Measurements from ENCODE around the gene PRKAG2.
"Not testable (repeated sequence)": the region's sequence is repeated elsewhere in the genome, so short reads cannot be mapped to it uniquely, and the experiment has no call there.

Gene PRKAG2

GRCh38 chr7:151796871-151797537 lies 79.9 kb downstream of the PRKAG2 start:
- no peak for DNase-seq

GRCh38 chr7:151796091-151796870 lies 80.6 kb downstream of the PRKAG2 start:
- DNase-seq, result no peak

DNA sequence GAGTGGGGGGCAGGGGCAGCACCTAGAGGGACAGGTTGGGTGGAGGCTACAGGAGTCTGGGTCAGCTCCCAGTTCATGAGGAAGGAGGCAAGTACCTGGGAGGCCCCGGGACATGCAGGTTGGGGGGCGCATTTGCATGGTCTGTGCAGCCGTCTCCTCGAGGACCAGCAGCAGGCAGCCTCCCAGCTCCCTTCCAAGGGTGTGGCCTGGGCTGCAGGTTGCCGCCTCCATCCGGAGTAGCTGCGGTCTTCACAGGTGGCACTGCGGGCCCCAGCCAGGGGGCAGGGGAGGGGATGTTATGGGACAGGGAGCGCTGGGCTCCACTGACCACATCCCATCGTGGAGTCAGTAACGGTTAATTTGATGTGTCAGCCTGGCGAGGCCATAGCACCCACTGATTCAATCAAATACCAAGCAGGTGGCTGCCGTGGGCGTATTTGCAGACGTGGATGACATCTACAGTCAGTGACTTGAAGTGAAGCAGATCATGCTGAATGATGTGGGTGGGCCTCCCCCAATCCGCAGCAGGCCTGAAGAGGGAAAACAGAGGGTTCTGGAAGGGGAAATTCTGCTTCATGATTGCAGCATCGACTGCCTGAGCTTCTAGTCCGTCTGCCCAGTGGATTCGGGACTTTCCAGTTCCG lies 81.6 kb downstream of the PRKAG2 start:
- no peak for DNase-seq

GRCh38 chr7:151794508-151795167 lies 82.3 kb downstream of the PRKAG2 start:
- DNase-seq, result no peak

- DNase-seq, result no peak
Measured at GRCh38 chr7:151793991-151794507, 82.9 kb downstream of the PRKAG2 start.

- no peak for DNase-seq
Measured at GRCh38 chr7:151793531-151793951, 83.4 kb downstream of the PRKAG2 start.

DNA sequence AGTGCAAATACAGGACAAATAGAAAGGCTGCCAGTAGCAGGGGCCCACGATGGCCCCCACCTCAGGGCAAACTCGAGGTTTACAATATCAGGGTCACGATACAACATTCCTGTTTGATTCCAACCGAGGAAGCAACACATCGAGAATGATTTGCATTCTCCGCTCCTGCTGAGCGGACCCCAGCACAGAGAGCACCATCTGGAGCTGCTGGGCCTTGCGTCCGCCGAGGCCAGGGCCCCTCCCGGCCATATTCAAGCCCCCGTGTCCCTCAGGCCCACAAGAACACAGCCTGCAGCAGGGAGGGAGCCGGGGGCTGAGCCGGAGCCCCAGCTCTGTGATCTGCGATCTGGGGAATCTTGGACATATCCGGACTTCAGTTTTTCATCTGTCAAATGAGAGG lies 84.3 kb downstream of the PRKAG2 start:
- no peak for DNase-seq

- no peak for DNase-seq
Measured at GRCh38 chr7:151792086-151792485, 84.8 kb downstream of the PRKAG2 start.

DNA sequence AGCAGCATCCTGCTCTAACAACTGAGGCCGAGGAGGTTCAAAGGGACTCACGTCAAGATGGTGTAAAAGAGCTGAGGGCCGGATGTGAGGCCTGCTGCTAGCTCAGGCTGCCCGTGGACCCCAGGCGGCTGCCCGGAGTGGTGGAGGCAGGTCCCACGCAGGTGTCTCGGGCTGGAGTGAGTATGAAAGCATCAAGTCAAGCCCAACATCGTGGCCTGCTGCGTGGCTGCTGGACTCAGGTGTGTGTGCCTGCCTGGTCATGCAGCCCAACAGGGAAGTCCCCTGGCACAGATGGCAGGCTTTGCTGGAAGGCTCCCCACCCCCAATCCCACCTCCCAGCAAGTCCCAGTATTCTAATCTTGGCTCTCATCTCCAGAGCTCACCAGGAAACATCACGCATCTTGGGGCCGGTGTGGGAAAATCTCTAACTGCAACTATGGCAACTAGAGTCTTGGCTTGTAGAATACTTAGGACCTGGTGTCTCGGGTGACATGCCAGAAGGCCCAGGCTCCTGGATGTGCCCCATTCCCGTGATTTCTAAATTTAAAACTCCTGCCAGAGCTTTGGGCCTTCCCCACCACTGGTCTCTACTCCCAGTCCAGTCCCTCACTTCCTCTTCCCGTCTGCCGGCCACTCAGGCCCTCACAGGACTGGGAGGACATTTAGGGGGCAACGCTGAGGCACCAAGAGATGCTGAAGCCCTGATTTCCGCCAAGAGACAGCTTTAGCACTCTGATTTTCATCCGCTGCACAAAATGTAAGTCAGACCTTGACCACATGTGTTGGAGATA lies 85.9 kb downstream of the PRKAG2 start:
- DNase-seq, result no peak

- DNase-seq, result no peak
Measured at GRCh38 chr7:151790095-151790829, 86.7 kb downstream of the PRKAG2 start.

- DNase-seq, result no peak
Measured at GRCh38 chr7:151789380-151789947, 87.5 kb downstream of the PRKAG2 start.

- no peak for DNase-seq
Measured at GRCh38 chr7:151787348-151787747, 89.6 kb downstream of the PRKAG2 start.

DNA sequence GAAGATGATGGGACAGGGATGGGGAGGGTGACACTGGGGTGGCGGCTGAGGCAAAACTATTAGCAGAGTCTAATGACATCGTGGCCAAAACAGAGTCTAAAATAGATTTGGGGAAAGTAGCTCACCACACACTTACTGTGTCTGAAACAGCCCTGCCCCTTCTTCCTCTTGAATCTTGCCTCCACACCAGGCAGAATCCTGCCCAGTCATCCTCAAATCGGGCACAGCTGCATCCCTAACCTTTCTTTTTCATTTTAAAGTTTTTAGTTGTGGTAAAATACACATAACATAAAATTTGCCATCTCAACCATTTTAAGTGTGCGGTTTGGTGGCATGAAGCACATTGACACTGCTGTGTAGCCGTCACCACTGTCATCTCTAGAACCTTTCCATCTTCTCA lies 90.0 kb downstream of the PRKAG2 start:
- DNase-seq, result no peak

- no peak for DNase-seq
Measured at GRCh38 chr7:151786241-151786640, 90.7 kb downstream of the PRKAG2 start.

DNA sequence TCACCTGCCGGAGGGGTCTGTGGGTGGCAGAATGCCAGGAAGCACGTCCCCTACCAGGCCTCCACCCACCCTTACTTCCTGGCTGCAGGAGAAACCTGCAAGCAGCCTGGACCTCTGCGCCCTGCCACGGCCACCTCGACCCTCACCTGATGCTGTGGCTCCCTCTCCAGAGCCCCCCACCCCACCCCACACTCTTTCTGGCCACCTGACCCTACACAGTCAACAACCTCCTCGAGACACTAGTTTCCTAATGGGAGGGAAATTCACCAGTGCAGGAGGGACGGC lies 91.3 kb downstream of the PRKAG2 start:
- no peak for DNase-seq

GRCh38 chr7:151784853-151785680 lies 91.8 kb downstream of the PRKAG2 start:
- DNase-seq, result no peak

GRCh38 chr7:151783958-151784575 lies 92.8 kb downstream of the PRKAG2 start:
- no peak for DNase-seq

DNA sequence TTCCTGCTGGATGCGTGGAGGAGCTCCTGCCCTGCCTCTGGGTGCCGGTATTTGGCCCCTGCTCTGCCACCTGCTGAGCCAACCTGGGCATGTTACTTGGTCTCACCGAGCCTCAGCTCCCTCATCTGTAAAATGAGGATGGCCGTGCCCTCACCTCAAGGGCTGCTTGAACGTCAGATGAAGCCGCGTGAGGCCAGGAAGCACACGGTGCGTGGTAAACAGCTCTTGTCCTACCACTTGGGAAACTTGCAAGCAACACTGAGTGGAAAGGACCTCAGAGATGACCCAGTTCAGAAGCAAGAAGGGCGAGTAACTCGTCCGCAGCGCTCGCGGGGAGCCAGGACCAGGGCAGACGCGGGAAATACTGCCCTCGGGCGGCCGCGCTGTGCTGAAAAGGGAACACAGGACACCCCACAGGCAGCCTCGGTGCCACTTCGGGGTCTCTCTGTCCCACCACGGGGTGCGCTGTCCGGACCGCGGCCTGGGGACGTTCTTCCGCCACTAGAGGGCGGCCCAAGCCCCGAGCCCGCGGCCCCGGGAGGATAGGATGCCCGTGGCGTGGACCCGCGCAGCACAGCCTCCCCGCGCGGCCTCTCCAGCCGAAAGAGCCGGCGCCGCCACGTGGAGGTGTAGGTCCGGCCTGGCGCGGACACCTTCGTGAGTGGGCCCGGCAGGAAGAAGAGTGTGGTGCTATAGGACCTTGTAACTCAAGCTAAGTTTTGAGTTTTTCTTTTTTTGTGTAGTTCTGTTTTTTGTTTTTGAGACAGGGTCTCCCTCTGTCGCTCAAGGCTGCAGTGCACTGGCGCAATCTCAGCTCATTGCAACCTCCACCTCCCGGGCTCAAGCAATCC lies 94.1 kb downstream of the PRKAG2 start:
- DNase-seq, result no peak

DNA sequence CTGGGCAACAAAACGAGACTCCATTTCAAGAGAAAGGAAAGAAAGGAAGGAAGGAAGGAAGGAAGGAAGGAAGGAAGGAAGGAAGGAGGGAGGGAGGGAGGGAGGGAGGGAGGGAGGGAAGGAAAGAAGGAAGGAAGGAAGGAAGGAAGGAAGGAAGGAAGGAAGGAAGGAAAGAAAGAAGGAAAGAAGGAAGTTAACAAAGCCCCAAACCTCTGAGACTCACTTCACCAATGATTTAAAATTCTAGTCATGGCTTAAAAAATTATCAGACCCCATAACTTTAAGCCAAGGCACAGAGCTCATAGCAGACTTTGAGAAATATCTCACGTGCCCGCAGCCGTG lies 94.7 kb downstream of the PRKAG2 start:
- not testable (repeated sequence) for DNase-seq
